SK-N-SH treated with all-trans-retinoic acid at 6 μM for 48 hours (cell line): ENCODE results near the gene MED27.

ENCODE experiments used
- ATAC-seq: fragments of 200-7000 bp; cut with Tn5 transposase; 3 replicates; pipeline ENCODE4 v1.9.1; 2020; ENCODE audit warnings: mild to moderate bottlenecking, moderate library complexity
- ARNTL ChIP-seq: fragments of 450-650 bp; formaldehyde crosslinking; IDR thresholded peaks from 2 replicates; pipeline ENCODE4 v1.5.0; 2020; ENCODE audit warnings: low read depth, mild to moderate bottlenecking, moderate library complexity, borderline replicate concordance
- CREB5 ChIP-seq: fragments of 250-450 bp; sonication (Bioruptor Pico); IDR thresholded peaks from 2 replicates; pipeline ENCODE4 v1.5.1; 2020; ENCODE audit warnings: low read depth, mild to moderate bottlenecking, moderate library complexity
- CSDC2 ChIP-seq: fragments of 250-450 bp; sonication (Bioruptor Pico); IDR thresholded peaks from 2 replicates; pipeline ENCODE4 v1.5.0; 2020; ENCODE audit warnings: mild to moderate bottlenecking, moderate library complexity
- CSRNP3 ChIP-seq: fragments of 250-450 bp; sonication (Bioruptor Pico); IDR thresholded peaks from 2 replicates; pipeline ENCODE4 v1.5.1; 2021; ENCODE audit warnings: mild to moderate bottlenecking, moderate library complexity
- ESRRG ChIP-seq: fragments of 250-450 bp; sonication (Bioruptor Pico); IDR thresholded peaks from 2 replicates; pipeline ENCODE4 v1.6.1; 2021; ENCODE audit warnings: mild to moderate bottlenecking
- GLIS3 ChIP-seq: fragments of 250-450 bp; sonication (Bioruptor Pico); IDR thresholded peaks from 2 replicates; pipeline ENCODE4 v1.5.0; 2020; ENCODE audit warnings: mild to moderate bottlenecking, moderate library complexity
- ISL1 ChIP-seq: fragments of 250-450 bp; sonication (Bioruptor Pico); IDR thresholded peaks from 2 replicates; pipeline ENCODE4 v2.1.2; 2022; ENCODE audit warnings: mild to moderate bottlenecking, moderate library complexity
- OSR1 ChIP-seq: fragments of 250-450 bp; sonication (Bioruptor Pico); IDR thresholded peaks from 2 replicates; pipeline ENCODE4 v1.8.0; 2022; ENCODE audit warnings: moderate library complexity, mild to moderate bottlenecking, inconsistent platforms
- POU6F1 ChIP-seq: fragments of 250-450 bp; sonication (Bioruptor Pico); IDR thresholded peaks from 2 replicates; pipeline ENCODE4 v1.8.0; 2021; ENCODE audit warnings: low read depth, mild to moderate bottlenecking, moderate library complexity, borderline replicate concordance
- RARB ChIP-seq: fragments of 250-450 bp; sonication (Bioruptor Pico); IDR thresholded peaks from 2 replicates; pipeline ENCODE4 v1.8.0; 2021; ENCODE audit warnings: mild to moderate bottlenecking, moderate library complexity
- SNAI2 ChIP-seq: fragments of 250-450 bp; sonication (Bioruptor Pico); IDR thresholded peaks from 2 replicates; pipeline ENCODE4 v1.5.0; 2020; ENCODE audit warnings: mild to moderate bottlenecking, moderate library complexity
- TCF4 ChIP-seq: fragments of 250-450 bp; sonication (Bioruptor Pico); IDR thresholded peaks from 2 replicates; pipeline ENCODE4 v1.8.0; 2021; ENCODE audit warnings: mild to moderate bottlenecking, moderate library complexity, borderline replicate concordance
- TSHZ2 ChIP-seq: fragments of 250-450 bp; sonication (Bioruptor Pico); IDR thresholded peaks from 2 replicates; pipeline ENCODE4 v1.5.0; 2020; ENCODE audit warnings: mild to moderate bottlenecking, moderate library complexity
- ZFP30 ChIP-seq: fragments of 450-650 bp; formaldehyde crosslinking; IDR thresholded peaks from 2 replicates; pipeline ENCODE4 v1.5.0; 2022; ENCODE audit warnings: mild to moderate bottlenecking, moderate library complexity
- ZNF565 ChIP-seq: fragments of 450-650 bp; formaldehyde crosslinking; conservative IDR thresholded peaks from 2 replicates; pipeline ENCODE4 v1.5.0; 2020; ENCODE audit warnings: low read depth, mild to moderate bottlenecking, moderate library complexity
- ZNF70 ChIP-seq: fragments of 450-650 bp; formaldehyde crosslinking; IDR thresholded peaks from 2 replicates; pipeline ENCODE4 v1.5.0; 2020; ENCODE audit warnings: mild to moderate bottlenecking, moderate library complexity
- ZNF8 ChIP-seq: fragments of 450-650 bp; formaldehyde crosslinking; IDR thresholded peaks from 2 replicates; pipeline ENCODE4 v1.5.0; 2020; ENCODE audit warnings: mild to moderate bottlenecking, moderate library complexity

The MED27 gene

GRCh38 chr9:131844745-131845118 is 234.9 kb downstream of the MED27 start:
- no peak for ATAC-seq
- TF ChIP-seq POU6F1 (CRISPR knock-in tag) = no peak
- TF ChIP-seq CSDC2 (CRISPR knock-in tag) = no peak
- no peak for TF ChIP-seq ZFP30 (CRISPR knock-in tag)
- no peak for TF ChIP-seq ISL1 (CRISPR knock-in tag)

DNA sequence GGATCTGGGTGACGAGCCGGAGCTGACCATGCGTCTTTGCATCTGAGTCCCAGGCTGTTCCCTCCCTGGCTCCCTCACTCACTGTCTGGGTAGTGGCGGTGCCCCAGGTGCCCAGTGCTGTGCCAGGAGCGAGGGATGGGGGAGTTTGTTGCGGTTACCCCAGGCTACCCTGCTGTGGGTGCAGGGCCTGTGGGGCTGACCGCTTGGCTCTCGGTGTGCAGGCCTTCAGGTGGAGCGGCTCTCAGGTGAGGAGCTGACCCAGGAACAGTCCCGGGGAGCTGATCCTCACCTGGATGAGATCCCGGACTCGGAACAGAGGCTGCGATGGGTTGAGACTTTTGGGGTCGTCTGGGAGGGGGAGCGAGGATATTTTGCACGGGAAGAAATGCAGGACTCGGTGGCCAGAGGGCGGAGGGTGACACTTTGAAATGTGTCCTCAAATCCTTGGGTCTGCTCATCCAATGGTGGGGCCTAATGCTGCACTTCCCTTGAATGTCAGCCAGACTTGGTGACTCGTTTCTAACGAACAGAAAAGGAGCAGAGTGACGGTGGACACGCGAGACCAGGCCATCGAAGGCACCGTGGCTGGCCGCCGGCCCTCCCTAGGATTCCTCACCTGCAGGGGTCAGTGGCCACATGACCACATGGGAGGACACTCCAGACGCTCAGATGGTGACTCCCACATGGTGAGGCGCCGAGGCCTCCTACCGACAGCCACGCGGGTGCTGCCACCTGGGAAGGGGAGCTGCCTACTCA is 235.5 kb downstream of the MED27 start:
- ATAC-seq = no peak
- TF ChIP-seq SNAI2 (CRISPR knock-in tag) (no peak), ZNF70 (CRISPR knock-in tag) (no peak), ISL1 (CRISPR knock-in tag) (no peak), ESRRG (no peak)

GRCh38 chr9:131841765-131842318 is 237.8 kb downstream of the MED27 start:
- no peak for TF ChIP-seq RARB (CRISPR knock-in tag)
- no peak for TF ChIP-seq CSDC2 (CRISPR knock-in tag)
- TF ChIP-seq TSHZ2 (CRISPR knock-in tag) = no peak
- TF ChIP-seq ZNF565 = no peak
- TF ChIP-seq CREB5 (CRISPR knock-in tag) = no peak
- no peak for TF ChIP-seq TCF4 (CRISPR knock-in tag)
- TF ChIP-seq SNAI2 (CRISPR knock-in tag) = no peak
- TF ChIP-seq ZNF70 (CRISPR knock-in tag) = no peak
- TF ChIP-seq ISL1 (CRISPR knock-in tag) = no peak
- TF ChIP-seq ZNF8 = no peak
- TF ChIP-seq CSRNP3 (CRISPR knock-in tag) = no peak
- TF ChIP-seq POU6F1 (CRISPR knock-in tag) = no peak
- no peak for TF ChIP-seq GLIS3
- TF ChIP-seq OSR1 (CRISPR knock-in tag) = no peak
- TF ChIP-seq ARNTL (CRISPR knock-in tag) = no peak
- no peak for ATAC-seq
